Neural cell (in vitro differentiated cells): ENCODE results near the gene SPATA31E1. TPM values are rescaled to one million over a fixed set of nuclear protein-coding genes. Genes with fewer than 3 reads are reported as not detected.

Source experiments
- H2AFZ ChIP-seq: fragments of 200-600, 300-800 bp; sonication (generic), shearing (Covaris generic); 2 replicates; pipeline ENCODE4 v1.6.0; 2014; ENCODE audit warnings: low read depth, mild to moderate bottlenecking, antibody characterized with exemption, low read length, moderate library complexity
- H3F3A ChIP-seq: fragments of 200-600 bp; shearing (Covaris generic); 2 replicates; pipeline ENCODE4 v1.6.1; 2016; ENCODE audit warnings: mild to moderate bottlenecking, moderate library complexity, mixed read lengths, antibody characterized with exemption, low read length; ENCODE audit not compliant: insufficient read depth, poor library complexity, severe bottlenecking
- H3K27ac ChIP-seq: fragments of 200-600, 300-800 bp; sonication (generic), shearing (Covaris generic); 2 replicates; pipeline ENCODE4 v1.5.1; 2014; ENCODE audit warnings: mild to moderate bottlenecking, low read length, moderate library complexity
- H3K27me3 ChIP-seq: fragments of 300-800, 200-600 bp; sonication (generic), shearing (Covaris generic); 2 replicates; pipeline ENCODE4 v1.6.0; 2014; ENCODE audit warnings: mild to moderate bottlenecking, low read depth, low read length, moderate library complexity; ENCODE audit not compliant: insufficient read depth
- H3K36me3 ChIP-seq: fragments of 300-800, 200-600 bp; sonication (generic), shearing (Covaris generic); 2 replicates; pipeline ENCODE4 v1.5.1; 2014; ENCODE audit warnings: mild to moderate bottlenecking, antibody characterized with exemption, low read length, moderate library complexity; ENCODE audit not compliant: insufficient read depth
- H3K4me2 ChIP-seq: fragments of 300-800, 200-600 bp; sonication (generic), shearing (Covaris generic); 2 replicates; pipeline ENCODE4 v1.6.0; 2014; ENCODE audit warnings: mild to moderate bottlenecking, low read length
- H3K4me3 ChIP-seq: fragments of 300-800, 200-600 bp; sonication (generic), shearing (Covaris generic); 2 replicates; pipeline ENCODE4 v1.5.1; 2014; ENCODE audit warnings: mild to moderate bottlenecking, low read length, moderate library complexity
- H3K79me2 ChIP-seq: fragments of 200-600 bp; shearing (Covaris generic); replicated peaks from 2 replicates; pipeline ENCODE4 v1.6.0; 2014; ENCODE audit warnings: mild to moderate bottlenecking, low read length, moderate library complexity; ENCODE audit not compliant: insufficient read depth
- H3K9ac ChIP-seq: fragments of 300-800, 200-600 bp; sonication (generic), shearing (Covaris generic); 2 replicates; pipeline ENCODE4 v1.6.1; 2016; ENCODE audit warnings: mild to moderate bottlenecking, low read length, mixed read lengths
- H3K9me2 ChIP-seq: fragments of 200-600 bp; shearing (Covaris generic); 2 replicates; pipeline ENCODE4 v1.6.1; 2016; ENCODE audit warnings: mild to moderate bottlenecking, low read length, mixed read lengths; ENCODE audit not compliant: insufficient read depth
- H3K9me3 ChIP-seq: fragments of 200-600, 300-800 bp; sonication (generic), shearing (Covaris generic); 2 replicates; pipeline ENCODE4 v1.6.1; 2016; ENCODE audit warnings: mild to moderate bottlenecking, mixed run types, low read length, moderate library complexity, mixed read lengths
- H4K20me1 ChIP-seq: fragments of 200-600 bp; shearing (Covaris generic); 2 replicates; pipeline ENCODE4 v1.6.1; 2016; ENCODE audit warnings: mild to moderate bottlenecking, mixed run types; ENCODE audit not compliant: insufficient read depth
- EP300 ChIP-seq: fragments of 450-650 bp; conservative IDR thresholded peaks from 2 replicates; pipeline ENCODE4 v1.6.1; 2014; ENCODE audit warnings: antibody characterized with exemption, mild to moderate bottlenecking, moderate library complexity; ENCODE audit not compliant: poor library complexity, severe bottlenecking
- EZH2 ChIP-seq: fragments of 200-600, 300-800 bp; shearing (Covaris generic), sonication (generic); IDR thresholded peaks from 2 replicates; pipeline ENCODE4 v1.6.1; 2014; ENCODE audit warnings: antibody characterized with exemption, low read length, borderline replicate concordance, mild to moderate bottlenecking; ENCODE audit not compliant: insufficient read depth, poor library complexity, severe bottlenecking
- MXI1 ChIP-seq: fragments of 450-650 bp; conservative IDR thresholded peaks from 2 replicates; pipeline ENCODE4 v1.6.1; 2014; ENCODE audit warnings: antibody characterized with exemption, mild to moderate bottlenecking; ENCODE audit not compliant: poor library complexity, severe bottlenecking
- POLR2AphosphoS5 ChIP-seq: IDR thresholded peaks from 2 replicates; pipeline ENCODE4 v1.6.1; 2012
- RAD21 ChIP-seq: fragments of 450-650 bp; conservative IDR thresholded peaks from 2 replicates; pipeline ENCODE4 v1.6.1; 2014; ENCODE audit warnings: antibody characterized with exemption, mild to moderate bottlenecking, moderate library complexity
- SMC3 ChIP-seq: fragments of 450-650 bp; conservative IDR thresholded peaks from 2 replicates; pipeline ENCODE4 v1.6.1; 2014; ENCODE audit warnings: antibody characterized with exemption, mild to moderate bottlenecking, moderate library complexity; ENCODE audit not compliant: poor library complexity
- TAF1 ChIP-seq: IDR thresholded peaks from 2 replicates; pipeline ENCODE4 v1.6.1; 2012; ENCODE audit warnings: low read depth
- polyA plus RNA-seq: library from polyadenylated mRNA; depleted of rRNA; stranded (reverse); fragments of >200 nt; gene quantifications from 2 replicates; pipeline ENCODE4 v1.2.3, GENCODE V29; 2014
- TF ChIP-seq, protein P1 (sequence below): IDR thresholded peaks from 2 replicates; pipeline ENCODE4 v1.6.1; 2012; ENCODE audit warnings: borderline replicate concordance
- TF ChIP-seq, protein P2 (sequence below): fragments of 450-650 bp; IDR thresholded peaks from 2 replicates; pipeline ENCODE4 v1.5.1; 2014; ENCODE audit warnings: antibody characterized with exemption, mild to moderate bottlenecking, moderate library complexity; ENCODE audit not compliant: poor library complexity, severe bottlenecking

The SPATA31E1 gene
- polyA plus RNA-seq, 1 donor from 2014 or later: not detected

DNA sequence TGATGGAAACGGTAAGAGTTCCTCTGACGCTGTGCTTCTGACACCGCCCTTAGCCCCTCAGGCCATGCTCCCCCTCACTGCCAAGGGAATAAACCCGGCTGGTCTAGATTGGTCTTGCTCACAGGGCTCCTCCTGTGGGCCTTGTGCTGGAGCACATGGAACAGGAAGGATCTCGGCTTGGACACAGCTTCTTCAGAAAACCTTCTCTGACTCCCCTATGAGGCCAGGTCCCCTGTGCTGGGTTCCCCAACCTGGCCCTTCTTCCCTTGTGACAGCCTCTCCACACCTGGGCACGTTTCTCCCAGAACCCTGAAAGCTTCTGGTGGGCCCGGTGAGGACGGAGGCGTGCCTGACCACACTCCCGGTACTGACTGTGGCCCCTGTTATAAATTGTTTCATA, 8.2 kb downstream of the SPATA31E1 start:
- H4K20me1 ChIP-seq: no peaks in the 10 kb centered on the region
- H3K9me3 ChIP-seq: no peaks in the 10 kb centered on the region
- H3F3A ChIP-seq: no peaks in the 10 kb centered on the region
- no peak for TF ChIP-seq SMC3
- TF ChIP-seq EP300: no peak
- TF ChIP-seq MXI1: no peak
- TF ChIP-seq, protein P1, sequence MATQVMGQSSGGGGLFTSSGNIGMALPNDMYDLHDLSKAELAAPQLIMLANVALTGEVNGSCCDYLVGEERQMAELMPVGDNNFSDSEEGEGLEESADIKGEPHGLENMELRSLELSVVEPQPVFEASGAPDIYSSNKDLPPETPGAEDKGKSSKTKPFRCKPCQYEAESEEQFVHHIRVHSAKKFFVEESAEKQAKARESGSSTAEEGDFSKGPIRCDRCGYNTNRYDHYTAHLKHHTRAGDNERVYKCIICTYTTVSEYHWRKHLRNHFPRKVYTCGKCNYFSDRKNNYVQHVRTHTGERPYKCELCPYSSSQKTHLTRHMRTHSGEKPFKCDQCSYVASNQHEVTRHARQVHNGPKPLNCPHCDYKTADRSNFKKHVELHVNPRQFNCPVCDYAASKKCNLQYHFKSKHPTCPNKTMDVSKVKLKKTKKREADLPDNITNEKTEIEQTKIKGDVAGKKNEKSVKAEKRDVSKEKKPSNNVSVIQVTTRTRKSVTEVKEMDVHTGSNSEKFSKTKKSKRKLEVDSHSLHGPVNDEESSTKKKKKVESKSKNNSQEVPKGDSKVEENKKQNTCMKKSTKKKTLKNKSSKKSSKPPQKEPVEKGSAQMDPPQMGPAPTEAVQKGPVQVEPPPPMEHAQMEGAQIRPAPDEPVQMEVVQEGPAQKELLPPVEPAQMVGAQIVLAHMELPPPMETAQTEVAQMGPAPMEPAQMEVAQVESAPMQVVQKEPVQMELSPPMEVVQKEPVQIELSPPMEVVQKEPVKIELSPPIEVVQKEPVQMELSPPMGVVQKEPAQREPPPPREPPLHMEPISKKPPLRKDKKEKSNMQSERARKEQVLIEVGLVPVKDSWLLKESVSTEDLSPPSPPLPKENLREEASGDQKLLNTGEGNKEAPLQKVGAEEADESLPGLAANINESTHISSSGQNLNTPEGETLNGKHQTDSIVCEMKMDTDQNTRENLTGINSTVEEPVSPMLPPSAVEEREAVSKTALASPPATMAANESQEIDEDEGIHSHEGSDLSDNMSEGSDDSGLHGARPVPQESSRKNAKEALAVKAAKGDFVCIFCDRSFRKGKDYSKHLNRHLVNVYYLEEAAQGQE: no peak
- TF ChIP-seq TAF1: no peak
- TF ChIP-seq, protein P2, sequence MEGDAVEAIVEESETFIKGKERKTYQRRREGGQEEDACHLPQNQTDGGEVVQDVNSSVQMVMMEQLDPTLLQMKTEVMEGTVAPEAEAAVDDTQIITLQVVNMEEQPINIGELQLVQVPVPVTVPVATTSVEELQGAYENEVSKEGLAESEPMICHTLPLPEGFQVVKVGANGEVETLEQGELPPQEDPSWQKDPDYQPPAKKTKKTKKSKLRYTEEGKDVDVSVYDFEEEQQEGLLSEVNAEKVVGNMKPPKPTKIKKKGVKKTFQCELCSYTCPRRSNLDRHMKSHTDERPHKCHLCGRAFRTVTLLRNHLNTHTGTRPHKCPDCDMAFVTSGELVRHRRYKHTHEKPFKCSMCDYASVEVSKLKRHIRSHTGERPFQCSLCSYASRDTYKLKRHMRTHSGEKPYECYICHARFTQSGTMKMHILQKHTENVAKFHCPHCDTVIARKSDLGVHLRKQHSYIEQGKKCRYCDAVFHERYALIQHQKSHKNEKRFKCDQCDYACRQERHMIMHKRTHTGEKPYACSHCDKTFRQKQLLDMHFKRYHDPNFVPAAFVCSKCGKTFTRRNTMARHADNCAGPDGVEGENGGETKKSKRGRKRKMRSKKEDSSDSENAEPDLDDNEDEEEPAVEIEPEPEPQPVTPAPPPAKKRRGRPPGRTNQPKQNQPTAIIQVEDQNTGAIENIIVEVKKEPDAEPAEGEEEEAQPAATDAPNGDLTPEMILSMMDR: no peak
- no peak for TF ChIP-seq EZH2
- TF ChIP-seq POLR2AphosphoS5: no peak
- no peak for TF ChIP-seq RAD21
- H3K9ac ChIP-seq: no peak overlapping the region
- H3K27ac ChIP-seq: no peak overlapping the region
- no peaks in the 10 kb centered on the region for H3K79me2 ChIP-seq
- no peak overlapping the region for H3K4me3 ChIP-seq
- no peaks in the 10 kb centered on the region for H3K9me2 ChIP-seq
- H3K27me3 ChIP-seq: no peaks in the 10 kb centered on the region
- H3K36me3 ChIP-seq: no peaks in the 10 kb centered on the region
- H3K4me2 ChIP-seq: no peak overlapping the region
- no peak overlapping the region for H2AFZ ChIP-seq

DNA sequence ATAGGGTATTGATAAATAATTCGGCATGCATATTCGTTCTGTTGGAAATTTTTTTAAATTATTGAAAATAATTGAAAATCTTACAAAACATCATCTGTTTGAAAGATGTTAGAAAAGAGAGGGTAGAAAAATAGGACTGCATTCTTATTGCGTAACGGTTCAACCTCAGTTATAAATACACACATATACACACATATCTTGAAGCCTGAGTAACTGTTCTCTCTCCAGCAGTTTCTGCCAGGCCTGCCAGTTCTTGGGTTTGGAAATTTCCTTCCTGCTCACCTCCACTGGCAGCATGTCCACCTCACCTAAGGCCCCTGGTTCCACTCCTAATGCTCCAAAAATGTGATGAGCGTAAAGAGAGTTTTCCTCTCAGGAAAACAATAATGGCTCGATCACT, 9.1 kb downstream of the SPATA31E1 start:
- no peaks in the 10 kb centered on the region for H3K27me3 ChIP-seq
- H3K27ac ChIP-seq: no peak overlapping the region
- H3K9me2 ChIP-seq: no peaks in the 10 kb centered on the region
- H3K9ac ChIP-seq: no peak overlapping the region
- no peak overlapping the region for H3K4me2 ChIP-seq
- no peak overlapping the region for H2AFZ ChIP-seq
- H3K79me2 ChIP-seq: no peaks in the 10 kb centered on the region
- TF ChIP-seq, protein P2: no peak
- no peak for TF ChIP-seq RAD21
- TF ChIP-seq EP300: no peak
- TF ChIP-seq, protein P1: no peak
- no peak for TF ChIP-seq MXI1
- no peak for TF ChIP-seq TAF1
- TF ChIP-seq POLR2AphosphoS5: no peak
- no peak for TF ChIP-seq EZH2
- TF ChIP-seq SMC3: no peak
- H3F3A ChIP-seq: no peaks in the 10 kb centered on the region
- H3K9me3 ChIP-seq: no peaks in the 10 kb centered on the region
- no peaks in the 10 kb centered on the region for H3K36me3 ChIP-seq
- H4K20me1 ChIP-seq: no peaks in the 10 kb centered on the region
- no peak overlapping the region for H3K4me3 ChIP-seq
